ENCODE results near the gene SLC6A18. TPM values are rescaled to one million over a fixed set of nuclear protein-coding genes. Genes with fewer than 3 reads are reported as not detected.
A peak's percentile ranks its signal among the peaks of the same experiment; 100 is the strongest.

SLC6A18 gene
- total and polyA plus RNA-seq, 9 of the 15 experiments (the other 6 are each of a cell fraction or from before 2014, with no cell fraction given) = not detected

GRCh38 chr5:1195439-1195838 is 29.7 kb upstream of the SLC6A18 start (continued):
- TF ChIP-seq E2F8 (IDR thresholded peaks at IDR 0.05; ENCODE audit: low read depth, partially characterized antibody) (no peak), MCM7 (IDR thresholded peaks at IDR 0.05) (no peak)

DNA sequence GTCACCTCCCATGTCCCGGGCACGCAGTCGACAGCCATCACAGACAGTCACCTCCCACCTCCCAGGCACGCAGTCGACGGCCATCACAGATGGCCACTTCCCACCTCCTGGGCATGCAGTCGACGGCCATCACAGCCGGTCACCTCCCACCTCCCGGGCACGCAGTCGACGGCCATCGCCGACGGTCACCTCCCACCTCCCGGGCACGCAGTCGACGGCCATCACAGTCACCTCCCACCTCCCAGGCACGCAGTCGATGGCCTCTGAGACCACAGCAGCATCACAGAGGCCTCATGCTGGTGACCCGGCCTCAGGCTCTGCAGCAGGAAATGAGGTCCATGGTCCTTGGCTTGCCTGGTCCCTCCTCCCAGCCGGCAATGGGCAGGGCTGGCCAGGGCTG is 29.3 kb upstream of the SLC6A18 start:
- Histone ChIP-seq H4K20me1 (replicated peaks; ENCODE audit: control insufficient read depth, insufficient read depth, low read length) (no peaks in the 10 kb centered on the region), H3K4me3 (no peak overlapping the region), H3K79me2 (ENCODE audit: control insufficient read depth, insufficient read depth, low read length) (no peaks in the 10 kb centered on the region), H3K27ac (ENCODE audit: extremely low read depth, low read depth, low read length) (no peak overlapping the region), H2AFZ (ENCODE audit: low read depth, low read length) (no peak overlapping the region; the same call in 1 of the 2 replicates), H3K36me3 (ENCODE audit: control insufficient read depth, insufficient read depth, low read length) (no peaks in the 10 kb centered on the region), H3K27me3 (ENCODE audit: control insufficient read depth in 2 of 2, insufficient read depth in 2 of 2, low read length in 2 of 2) (no peaks in the 10 kb centered on the region; a peak in 1 of 5 replicates), H3K4me1 (replicated peaks in 1 of 2; ENCODE audit: control insufficient read depth in 2 of 2, insufficient read depth in 2 of 2, low read length in 2 of 2) (peaks cover 38 to 57% of the 10 kb centered on the region in 2 experiments), H3K4me2 (ENCODE audit: insufficient read depth, low read length) (no peak overlapping the region), H3K9me3 (replicated peaks; ENCODE audit: control insufficient read depth, insufficient read depth, low read depth, low read length) (no peaks in the 10 kb centered on the region; the same call in 1 of the 2 replicates), H3K9ac (ENCODE audit: insufficient read depth in 1 of 2, low read depth in 2 of 2, low read length in 2 of 2) (no peak overlapping the region), H3K9me1 (ENCODE audit: control insufficient read depth, insufficient read depth, low read length) (no peaks in the 10 kb centered on the region)
- no peak for DNase-seq (ENCODE audit: extremely low read depth in 1 of 4, low spot score in 3 of 4)
- 60% methylated on average over 18 of the region's 24 CpGs for WGBS (ENCODE audit: insufficient coverage, low coverage, missing lambda C conversion rate)
- no peak for FAIRE-seq
- ATAC-seq = no peak
- TF ChIP-seq MGA (IDR thresholded peaks at IDR 0.05) (peak; percentile 12; the same call in 1 of the 2 replicates), ZNF589 (CRISPR knock-in tag; IDR thresholded peaks at IDR 0.05; ENCODE audit: low read depth) (no peak)
- intact Hi-C loops (cut with micrococcal nuclease) = no loop called here
- POLR2A ChIA-PET = no interaction called here
- in situ Hi-C loops (cut with MboI) = no loop called here
- BruUV-seq (replicated peaks) = no TSS peak
- CTCF ChIA-PET (ENCODE audit: low intra/inter-chr PET ratio) = no interaction called here

Data from K562 (cell line).